ENCODE data around the gene EXOC4.

- TF ChIP-seq PRDM10 (tag by site-specific recombination; IDR thresholded peaks at IDR 0.05): no peak
- TF ChIP-seq ZNF366 (tag by site-specific recombination; conservative IDR thresholded peaks at IDR 0.05): no peak
- TF ChIP-seq, protein P1, sequence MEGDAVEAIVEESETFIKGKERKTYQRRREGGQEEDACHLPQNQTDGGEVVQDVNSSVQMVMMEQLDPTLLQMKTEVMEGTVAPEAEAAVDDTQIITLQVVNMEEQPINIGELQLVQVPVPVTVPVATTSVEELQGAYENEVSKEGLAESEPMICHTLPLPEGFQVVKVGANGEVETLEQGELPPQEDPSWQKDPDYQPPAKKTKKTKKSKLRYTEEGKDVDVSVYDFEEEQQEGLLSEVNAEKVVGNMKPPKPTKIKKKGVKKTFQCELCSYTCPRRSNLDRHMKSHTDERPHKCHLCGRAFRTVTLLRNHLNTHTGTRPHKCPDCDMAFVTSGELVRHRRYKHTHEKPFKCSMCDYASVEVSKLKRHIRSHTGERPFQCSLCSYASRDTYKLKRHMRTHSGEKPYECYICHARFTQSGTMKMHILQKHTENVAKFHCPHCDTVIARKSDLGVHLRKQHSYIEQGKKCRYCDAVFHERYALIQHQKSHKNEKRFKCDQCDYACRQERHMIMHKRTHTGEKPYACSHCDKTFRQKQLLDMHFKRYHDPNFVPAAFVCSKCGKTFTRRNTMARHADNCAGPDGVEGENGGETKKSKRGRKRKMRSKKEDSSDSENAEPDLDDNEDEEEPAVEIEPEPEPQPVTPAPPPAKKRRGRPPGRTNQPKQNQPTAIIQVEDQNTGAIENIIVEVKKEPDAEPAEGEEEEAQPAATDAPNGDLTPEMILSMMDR (tag by site-specific recombination; IDR thresholded peaks at IDR 0.05): no peak
- TF ChIP-seq ZNF223 (tag by site-specific recombination; IDR thresholded peaks at IDR 0.05): no peak
- TF ChIP-seq ZNF132 (tag by site-specific recombination; IDR thresholded peaks at IDR 0.05; ENCODE audit: borderline replicate concordance): no peak
- TF ChIP-seq, protein P2, sequence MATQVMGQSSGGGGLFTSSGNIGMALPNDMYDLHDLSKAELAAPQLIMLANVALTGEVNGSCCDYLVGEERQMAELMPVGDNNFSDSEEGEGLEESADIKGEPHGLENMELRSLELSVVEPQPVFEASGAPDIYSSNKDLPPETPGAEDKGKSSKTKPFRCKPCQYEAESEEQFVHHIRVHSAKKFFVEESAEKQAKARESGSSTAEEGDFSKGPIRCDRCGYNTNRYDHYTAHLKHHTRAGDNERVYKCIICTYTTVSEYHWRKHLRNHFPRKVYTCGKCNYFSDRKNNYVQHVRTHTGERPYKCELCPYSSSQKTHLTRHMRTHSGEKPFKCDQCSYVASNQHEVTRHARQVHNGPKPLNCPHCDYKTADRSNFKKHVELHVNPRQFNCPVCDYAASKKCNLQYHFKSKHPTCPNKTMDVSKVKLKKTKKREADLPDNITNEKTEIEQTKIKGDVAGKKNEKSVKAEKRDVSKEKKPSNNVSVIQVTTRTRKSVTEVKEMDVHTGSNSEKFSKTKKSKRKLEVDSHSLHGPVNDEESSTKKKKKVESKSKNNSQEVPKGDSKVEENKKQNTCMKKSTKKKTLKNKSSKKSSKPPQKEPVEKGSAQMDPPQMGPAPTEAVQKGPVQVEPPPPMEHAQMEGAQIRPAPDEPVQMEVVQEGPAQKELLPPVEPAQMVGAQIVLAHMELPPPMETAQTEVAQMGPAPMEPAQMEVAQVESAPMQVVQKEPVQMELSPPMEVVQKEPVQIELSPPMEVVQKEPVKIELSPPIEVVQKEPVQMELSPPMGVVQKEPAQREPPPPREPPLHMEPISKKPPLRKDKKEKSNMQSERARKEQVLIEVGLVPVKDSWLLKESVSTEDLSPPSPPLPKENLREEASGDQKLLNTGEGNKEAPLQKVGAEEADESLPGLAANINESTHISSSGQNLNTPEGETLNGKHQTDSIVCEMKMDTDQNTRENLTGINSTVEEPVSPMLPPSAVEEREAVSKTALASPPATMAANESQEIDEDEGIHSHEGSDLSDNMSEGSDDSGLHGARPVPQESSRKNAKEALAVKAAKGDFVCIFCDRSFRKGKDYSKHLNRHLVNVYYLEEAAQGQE (tag by site-specific recombination; IDR thresholded peaks at IDR 0.05): no peak
- no peak for TF ChIP-seq ZNF433 (tag by site-specific recombination; IDR thresholded peaks at IDR 0.05; ENCODE audit: low read depth)
- no peak for TF ChIP-seq ZNF792 (tag by site-specific recombination; IDR thresholded peaks at IDR 0.05)
Observed at GRCh38 chr7:133547981-133548380, 295.1 kb downstream of the EXOC4 start.
